ENCODE data around the gene LY9. TPM values are rescaled to one million over a fixed set of nuclear protein-coding genes. Genes with fewer than 3 reads are reported as not detected.
A peak's percentile ranks its signal among the peaks of the same experiment; 100 is the strongest.
"Not testable (repeated sequence)": the region's sequence is repeated elsewhere in the genome, so short reads cannot be mapped to it uniquely, and the experiment has no call there.

The LY9 gene
- total RNA-seq, 2 experiments from 2014 or later = 19.5 to 19.6 TPM

GRCh38 chr1:160862203-160863060 is 66.5 kb downstream of the LY9 start, which contains the start of gene CD244:
TSS of gene CD244 (minus strand) at chr1:160862887. CDS start at chr1:160862677, 210 bp downstream.
- Mint-ChIP-seq H3K36me3 (ENCODE audit: low read depth) (no peaks in the 10 kb centered on the region), H3K9me3 (no peaks in the 10 kb centered on the region), H3K4me1 (ENCODE audit: low read depth) (peaks cover 10% of the 10 kb centered on the region), H3K27ac (no peak within 1 kb of the TSS), H3K27me3 (ENCODE audit: low read depth) (no peaks in the 10 kb centered on the region), H3K4me3 (no peak within 1 kb of the TSS)
- CTCF ChIA-PET = interaction anchor here (0.9 to 5.0 kb wide), 8 partner anchors 12 to 92 kb away, joined by 3 to 21 read pairs (median 4); partner anchors contain the start of gene ITLN2
- intact Hi-C loops (cut with micrococcal nuclease) = no loop called here
- peak; percentile 76 for DNase-seq

- DNase-seq = no peak
- no peaks in the 10 kb centered on the region for H3K9me3 Mint-ChIP-seq
- intact Hi-C loops (cut with micrococcal nuclease) = no loop called here
- CTCF ChIA-PET = interaction anchor here (0.9 to 5.0 kb wide), 9 partner anchors 12 to 92 kb away, joined by 3 to 21 read pairs (median 4); partner anchors contain the start of genes ITLN1 and ITLN2
- H3K4me3 Mint-ChIP-seq = no peak overlapping the region
- no peak overlapping the region for H3K27ac Mint-ChIP-seq
- peaks cover 10% of the 10 kb centered on the region for H3K4me1 Mint-ChIP-seq (ENCODE audit: low read depth)
- H3K27me3 Mint-ChIP-seq (ENCODE audit: low read depth) = no peaks in the 10 kb centered on the region
- H3K36me3 Mint-ChIP-seq (ENCODE audit: low read depth) = no peaks in the 10 kb centered on the region
Measured at GRCh38 chr1:160863061-160863773, 67.2 kb downstream of the LY9 start.

GRCh38 chr1:160863774-160864131 is 67.8 kb downstream of the LY9 start:
- no peak overlapping the region for H3K4me3 Mint-ChIP-seq
- H3K4me1 Mint-ChIP-seq (ENCODE audit: low read depth) = peaks cover 10% of the 10 kb centered on the region
- CTCF ChIA-PET = interaction anchor here (1.1 to 5.0 kb wide), 4 partner anchors 15 to 88 kb away, joined by 3 to 21 read pairs (median 3); partner anchors contain the start of gene ITLN1
- no peak for DNase-seq
- intact Hi-C loops (cut with micrococcal nuclease) = no loop called here
- no peaks in the 10 kb centered on the region for H3K9me3 Mint-ChIP-seq
- no peaks in the 10 kb centered on the region for H3K36me3 Mint-ChIP-seq (ENCODE audit: low read depth)
- H3K27ac Mint-ChIP-seq = no peak overlapping the region
- no peaks in the 10 kb centered on the region for H3K27me3 Mint-ChIP-seq (ENCODE audit: low read depth)

DNA sequence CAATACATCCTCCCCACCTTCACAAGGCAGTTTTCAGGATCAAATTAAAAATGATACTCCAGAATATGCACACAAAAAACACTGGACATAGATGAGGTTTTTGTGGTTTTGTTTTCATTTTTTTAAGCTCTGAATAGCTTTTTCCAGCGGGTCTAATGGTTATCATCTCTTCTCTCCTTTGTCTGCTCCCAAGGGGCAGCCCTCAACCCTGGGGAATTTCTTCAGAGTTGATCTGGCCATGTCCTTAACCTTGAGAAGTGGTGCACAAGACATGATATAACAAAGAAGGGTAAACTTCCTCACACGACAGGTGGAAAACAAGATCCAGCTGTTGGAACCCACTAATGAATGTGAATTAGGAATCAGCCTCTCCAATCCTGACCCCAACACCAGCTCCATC is 68.2 kb downstream of the LY9 start:
- intact Hi-C loops (cut with micrococcal nuclease) = no loop called here

GRCh38 chr1:160865337-160865736 is 69.4 kb downstream of the LY9 start:
- Mint-ChIP-seq H3K36me3 (ENCODE audit: low read depth) (no peaks in the 10 kb centered on the region), H3K4me1 (ENCODE audit: low read depth) (peaks cover 10% of the 10 kb centered on the region), H3K27ac (peak overlapping the region; percentile 3), H3K4me3 (no peak overlapping the region), H3K9me3 (no peaks in the 10 kb centered on the region), H3K27me3 (ENCODE audit: low read depth) (no peaks in the 10 kb centered on the region)
- CTCF ChIA-PET = interaction anchor here (1.0 to 1.6 kb wide), 3 partner anchors 11 to 48 kb away, joined by 3 read pairs; no protein-coding TSS in a partner anchor
- intact Hi-C loops (cut with micrococcal nuclease) = no loop called here
- no peak for DNase-seq

More for the DNA sequence above, 68.2 kb downstream of the LY9 start:
- Mint-ChIP-seq H3K4me3 (no peak overlapping the region), H3K27ac (no peak overlapping the region), H3K27me3 (ENCODE audit: low read depth) (no peaks in the 10 kb centered on the region), H3K9me3 (no peaks in the 10 kb centered on the region), H3K4me1 (ENCODE audit: low read depth) (peaks cover 10% of the 10 kb centered on the region), H3K36me3 (ENCODE audit: low read depth) (no peaks in the 10 kb centered on the region)
- no peak for DNase-seq
- CTCF ChIA-PET = interaction anchor here (1.0 to 5.0 kb wide), 6 partner anchors 10 to 87 kb away, joined by 3 to 21 read pairs (median 3); partner anchors contain the start of gene ITLN1

DNA sequence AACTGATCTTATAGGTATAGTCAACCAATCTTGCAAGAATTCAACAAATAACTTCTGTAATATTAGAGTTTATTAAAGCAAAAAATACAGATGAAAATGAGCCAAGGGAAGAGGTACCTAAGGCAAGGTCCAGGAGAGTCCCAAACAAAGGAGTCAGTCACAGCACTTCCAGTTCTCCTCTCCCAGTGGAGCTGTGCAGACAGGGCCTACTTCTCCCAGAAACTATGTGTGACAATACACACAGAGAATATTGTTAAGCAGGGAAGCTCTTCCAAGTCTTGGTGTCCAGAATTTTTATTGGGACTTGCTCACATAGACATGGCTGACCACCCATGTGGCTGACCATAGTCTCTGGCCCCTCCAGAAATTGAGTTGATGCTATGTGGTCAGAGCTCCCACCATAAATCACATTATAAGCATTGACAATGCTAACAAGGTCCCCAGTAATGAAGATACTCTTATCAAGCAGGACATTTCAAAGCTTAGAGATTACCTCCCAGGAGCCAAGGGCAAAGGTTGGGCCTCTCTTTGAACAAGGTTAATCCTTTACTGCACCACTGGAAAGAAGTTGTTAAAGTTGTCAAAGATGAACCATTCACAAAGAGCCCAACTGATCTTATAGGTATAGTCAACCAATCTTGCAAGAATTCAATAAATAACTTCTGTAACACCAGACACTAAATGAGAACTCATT is 70.2 kb downstream of the LY9 start:
- Mint-ChIP-seq H3K4me3 (no peak overlapping the region), H3K27ac (no peak overlapping the region), H3K4me1 (ENCODE audit: low read depth) (peaks cover 10% of the 10 kb centered on the region), H3K9me3 (no peaks in the 10 kb centered on the region), H3K27me3 (ENCODE audit: low read depth) (no peaks in the 10 kb centered on the region), H3K36me3 (ENCODE audit: low read depth) (no peaks in the 10 kb centered on the region)
- intact Hi-C loops (cut with micrococcal nuclease) = no loop called here
- no peak for DNase-seq
- CTCF ChIA-PET = interaction anchor here (0.6 kb wide), 1 partner anchor 121 kb away, joined by 3 read pairs; no protein-coding TSS in a partner anchor

DNA sequence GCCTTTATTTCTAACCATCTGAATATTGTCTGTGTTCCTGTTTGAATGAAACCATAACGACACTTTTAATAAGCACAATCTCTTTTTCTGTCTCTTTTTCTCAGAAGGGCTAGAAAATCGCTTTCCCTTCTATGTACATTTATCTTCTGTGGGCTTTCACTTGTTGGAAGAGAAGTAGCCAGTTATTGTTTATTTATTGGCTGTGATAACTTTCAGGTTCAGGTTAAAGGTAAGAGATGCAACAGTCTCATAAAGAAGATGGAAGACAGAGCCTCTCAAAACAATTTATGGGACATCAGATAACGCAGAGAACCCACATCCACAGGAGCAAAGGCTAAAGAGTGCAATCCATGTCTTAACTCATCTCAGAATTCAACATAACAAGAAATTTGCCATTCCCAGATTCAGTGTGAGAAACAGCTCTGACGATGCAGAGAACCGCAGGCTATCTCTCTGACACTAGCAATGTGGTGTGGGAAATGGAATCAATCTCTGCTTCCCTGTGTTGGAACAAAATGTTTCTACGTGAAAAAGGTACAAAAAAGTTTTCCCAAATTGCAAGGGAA is 70.8 kb downstream of the LY9 start:
- no peaks in the 10 kb centered on the region for H3K36me3 Mint-ChIP-seq (ENCODE audit: low read depth)
- no peaks in the 10 kb centered on the region for H3K9me3 Mint-ChIP-seq
- no peak for DNase-seq
- no peaks in the 10 kb centered on the region for H3K27me3 Mint-ChIP-seq (ENCODE audit: low read depth)
- intact Hi-C loops (cut with micrococcal nuclease) = no loop called here
- no peak overlapping the region for H3K4me3 Mint-ChIP-seq
- peaks cover 10% of the 10 kb centered on the region for H3K4me1 Mint-ChIP-seq (ENCODE audit: low read depth)
- H3K27ac Mint-ChIP-seq = no peak overlapping the region
- CTCF ChIA-PET = no interaction called here

DNA sequence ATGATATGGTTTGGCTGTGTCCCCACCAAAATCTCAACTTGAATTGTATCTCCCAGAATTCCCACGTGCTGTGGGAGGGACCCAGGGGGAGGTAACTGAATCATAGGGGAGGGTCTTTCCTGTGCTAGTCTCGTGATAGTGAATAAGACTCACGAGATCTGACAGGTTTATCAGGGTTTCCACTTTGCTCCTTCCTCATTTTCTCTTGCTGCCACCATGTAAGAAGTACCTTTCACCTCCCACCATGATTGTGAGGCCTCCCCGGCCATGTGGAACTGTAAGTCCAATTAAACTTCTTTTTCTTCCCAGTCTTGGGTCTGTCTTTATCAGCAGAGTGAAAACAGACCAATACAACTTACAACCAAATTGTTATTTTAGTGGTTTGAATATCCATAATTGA is 71.7 kb downstream of the LY9 start:
- intact Hi-C loops (cut with micrococcal nuclease); H3K4me3 Mint-ChIP-seq; H3K36me3 Mint-ChIP-seq (ENCODE audit: low read depth); H3K9me3 Mint-ChIP-seq; CTCF ChIA-PET; H3K27ac Mint-ChIP-seq; H3K4me1 Mint-ChIP-seq (ENCODE audit: low read depth); DNase-seq; H3K27me3 Mint-ChIP-seq (ENCODE audit: low read depth): not testable (repeated sequence)

DNA sequence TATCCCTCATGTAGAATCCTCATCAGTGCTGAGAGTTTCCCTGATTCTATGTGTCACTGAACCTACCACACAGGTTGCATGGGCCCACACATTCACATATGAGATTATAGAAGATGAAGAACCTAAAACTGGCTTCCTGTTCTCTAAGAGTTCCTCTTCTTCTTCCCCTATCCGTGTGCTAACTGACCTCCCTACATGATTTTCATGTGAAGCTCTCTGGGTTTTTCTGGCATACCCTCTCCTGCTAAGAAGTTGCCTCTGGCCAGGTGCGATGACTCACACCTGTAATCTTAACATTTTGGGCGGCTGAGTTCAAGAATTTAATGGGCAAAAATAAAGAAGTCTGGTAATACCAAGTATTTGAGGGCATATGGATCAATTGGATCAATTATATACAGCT is 72.2 kb downstream of the LY9 start:
- Mint-ChIP-seq H3K36me3 (ENCODE audit: low read depth) (no peaks in the 10 kb centered on the region), H3K4me1 (ENCODE audit: low read depth) (peaks cover under 1% of the 10 kb centered on the region), H3K9me3 (no peaks in the 10 kb centered on the region), H3K4me3 (no peak overlapping the region), H3K27me3 (ENCODE audit: low read depth) (no peaks in the 10 kb centered on the region), H3K27ac (no peak overlapping the region)
- CTCF ChIA-PET = no interaction called here
- no peak for DNase-seq
- intact Hi-C loops (cut with micrococcal nuclease) = no loop called here

GRCh38 chr1:160874935-160875334 is 79.0 kb downstream of the LY9 start:
- H3K36me3 Mint-ChIP-seq (ENCODE audit: low read depth) = no peaks in the 10 kb centered on the region
- H3K9me3 Mint-ChIP-seq = no peaks in the 10 kb centered on the region
- no peaks in the 10 kb centered on the region for H3K27me3 Mint-ChIP-seq (ENCODE audit: low read depth)
- H3K27ac Mint-ChIP-seq = no peak overlapping the region
- intact Hi-C loops (cut with micrococcal nuclease) = loop anchor here (5.0 kb wide), 1 partner anchor 193 kb away; no protein-coding TSS in a partner anchor
- H3K4me1 Mint-ChIP-seq (ENCODE audit: low read depth) = peaks cover 16% of the 10 kb centered on the region
- CTCF ChIA-PET = interaction anchor here (0.7 to 1.8 kb wide), 3 partner anchors 39 to 623 kb away, joined by 3 to 7 read pairs (median 3); no protein-coding TSS in a partner anchor
- peak; percentile 38 for DNase-seq
- H3K4me3 Mint-ChIP-seq = no peak overlapping the region

DNA sequence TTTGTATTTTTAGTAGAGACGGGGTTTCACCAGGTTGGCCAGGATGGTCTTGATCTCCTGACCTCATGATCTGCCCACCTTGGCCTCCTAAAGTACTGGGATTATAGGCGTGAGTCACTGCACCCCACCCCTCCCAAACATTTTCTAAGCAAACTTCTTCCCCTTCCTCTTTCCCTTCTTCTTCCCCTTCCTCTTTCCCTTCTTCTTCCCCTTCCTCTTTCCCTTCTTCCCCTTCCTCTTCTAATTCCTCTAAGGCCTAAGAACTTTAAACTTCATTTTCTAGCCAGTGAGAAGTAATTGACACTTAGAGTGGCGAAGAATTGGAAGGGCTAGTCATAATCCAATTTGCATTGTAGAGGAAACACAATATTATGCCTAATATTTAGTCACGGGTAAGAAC is 79.6 kb downstream of the LY9 start:
- CTCF ChIA-PET; DNase-seq; H3K4me3 Mint-ChIP-seq; H3K36me3 Mint-ChIP-seq (ENCODE audit: low read depth); H3K27ac Mint-ChIP-seq; H3K9me3 Mint-ChIP-seq; H3K27me3 Mint-ChIP-seq (ENCODE audit: low read depth): not testable (repeated sequence)
- H3K4me1 Mint-ChIP-seq (ENCODE audit: low read depth) = peaks cover 16% of the 10 kb centered on the region
- intact Hi-C loops (cut with micrococcal nuclease) = loop anchor here (5.0 kb wide), 1 partner anchor 193 kb away; no protein-coding TSS in a partner anchor
